GM12878 (cell line): ENCODE data around the gene GATA2.

ENCODE experiments used
- ATF7 ChIP-seq: fragments of 450-650 bp; IDR thresholded peaks from 2 replicates; pipeline ENCODE4 v1.6.1; 2016; ENCODE audit warnings: low read depth, mild to moderate bottlenecking
- NFYB ChIP-seq: IDR thresholded peaks from 2 replicates; pipeline ENCODE4 v1.6.1; 2011; ENCODE audit warnings: low read depth, mild to moderate bottlenecking, low read length, improper control_type of control experiment, moderate library complexity; ENCODE audit not compliant: insufficient read depth
- POLR2A ChIP-seq: IDR thresholded peaks from 2 replicates; pipeline ENCODE4 v1.6.1; 2011; ENCODE audit warnings: low read depth, mild to moderate bottlenecking, low read length
- REST ChIP-seq: IDR thresholded peaks from 2 replicates; pipeline ENCODE4 v1.6.1; 2012; ENCODE audit warnings: mild to moderate bottlenecking, low read depth, low read length

GRCh38 chr3:128435561-128435960 is 57.4 kb downstream of the GATA2 start:
- no peak for TF ChIP-seq NFYB
- TF ChIP-seq POLR2A, result no peak
- TF ChIP-seq REST, result no peak
- no peak for TF ChIP-seq ATF7
